Smooth muscle cell (in vitro differentiated cells): ENCODE measurements around the gene NLRP3. TPM values are rescaled to one million over a fixed set of nuclear protein-coding genes. Genes with fewer than 3 reads are reported as not detected.
A peak's percentile ranks its signal among the peaks of the same experiment; 100 is the strongest.

Source experiments
- DNase-seq: peaks from one replicate; lab custom pipeline; 2025; ENCODE audit not compliant: unreplicated experiment; lab: John Stamatoyannopoulos, UW
- H2AFZ ChIP-seq: fragments of 200-600 bp; sonication (generic); 2 replicates; pipeline ENCODE4 v1.6.0; 2016; ENCODE audit warnings: antibody characterized with exemption, low read depth, mild to moderate bottlenecking
- H3F3A ChIP-seq: fragments of 200-600 bp; sonication (generic); 2 replicates; pipeline ENCODE4 v1.6.0; 2017; ENCODE audit warnings: antibody characterized with exemption, low read depth
- H3K27ac ChIP-seq: fragments of 200-600 bp; sonication (generic); 2 replicates; pipeline ENCODE4 v1.5.1; 2016; ENCODE audit warnings: low read depth, mild to moderate bottlenecking
- H3K27me3 ChIP-seq: fragments of 200-600 bp; sonication (generic); 2 replicates; pipeline ENCODE4 v1.6.1; 2016; ENCODE audit warnings: low read depth, mild to moderate bottlenecking
- H3K36me3 ChIP-seq: fragments of 200-600 bp; sonication (generic); 2 replicates; pipeline ENCODE4 v1.5.1; 2016; ENCODE audit warnings: low read depth
- H3K4me1 ChIP-seq: fragments of 200-600 bp; sonication (generic); 2 replicates; pipeline ENCODE4 v1.5.1; 2016; ENCODE audit warnings: low read depth
- H3K4me2 ChIP-seq: fragments of 200-600 bp; sonication (generic); 2 replicates; pipeline ENCODE4 v1.6.0; 2016; ENCODE audit warnings: mild to moderate bottlenecking
- H3K4me3 ChIP-seq: fragments of 200-600 bp; sonication (generic); 2 replicates; pipeline ENCODE4 v1.5.1; 2016; ENCODE audit warnings: mild to moderate bottlenecking
- H3K79me2 ChIP-seq: fragments of 200-600 bp; sonication (generic); 2 replicates; pipeline ENCODE4 v1.6.0; 2016; ENCODE audit warnings: low read depth, mild to moderate bottlenecking
- H3K9ac ChIP-seq: fragments of 200-600 bp; sonication (generic); 2 replicates; pipeline ENCODE4 v1.6.0; 2016; ENCODE audit warnings: low read depth
- H3K9me3 ChIP-seq: fragments of 200-600 bp; sonication (generic); replicated peaks from 2 replicates; pipeline ENCODE4 v1.5.1; 2016; ENCODE audit warnings: low read depth
- H4K20me1 ChIP-seq: fragments of 200-600 bp; sonication (generic); 2 replicates; pipeline ENCODE4 v1.6.0; 2016; ENCODE audit warnings: low read depth
- WGBS: methylation state at CpG from one replicate; pipeline ENCODE4 v1.1.7; 2016; ENCODE audit warnings: low lambda C conversion rate; 5-methylcytosine and 5-hydroxymethylcytosine counted together
- polyA plus RNA-seq: library from polyadenylated mRNA; unstranded; fragments of >200 nt; fragmentation: Nextera tagmentation; extraction: Ambion mirVana; gene quantifications from 2 replicates; pipeline ENCODE4 v1.2.1, GENCODE V29; 2016
- total RNA-seq: library from RNA; depleted of rRNA; stranded (reverse); fragments of >200 nt; gene quantifications from 2 replicates; pipeline ENCODE4 v1.2.3, GENCODE V29; 2014
- TF ChIP-seq, protein P1 (sequence below): fragments of 200-600 bp; sonication (generic); IDR thresholded peaks from 2 replicates; pipeline ENCODE4 v1.5.1; 2017; ENCODE audit warnings: borderline replicate concordance, mild to moderate bottlenecking, antibody characterized with exemption; ENCODE audit not compliant: insufficient read depth, poor library complexity, severe bottlenecking

Gene NLRP3
- total and polyA plus RNA-seq, 2 experiments from 2014 or later, result 0.58 to 1.4 TPM

- no peak overlapping the region for H2AFZ ChIP-seq
- 68% methylated on average over 4 of the region's 4 CpGs for WGBS
Measured at GRCh38 chr1:247387096-247387495, 28.9 kb upstream of the NLRP3 start.

DNA sequence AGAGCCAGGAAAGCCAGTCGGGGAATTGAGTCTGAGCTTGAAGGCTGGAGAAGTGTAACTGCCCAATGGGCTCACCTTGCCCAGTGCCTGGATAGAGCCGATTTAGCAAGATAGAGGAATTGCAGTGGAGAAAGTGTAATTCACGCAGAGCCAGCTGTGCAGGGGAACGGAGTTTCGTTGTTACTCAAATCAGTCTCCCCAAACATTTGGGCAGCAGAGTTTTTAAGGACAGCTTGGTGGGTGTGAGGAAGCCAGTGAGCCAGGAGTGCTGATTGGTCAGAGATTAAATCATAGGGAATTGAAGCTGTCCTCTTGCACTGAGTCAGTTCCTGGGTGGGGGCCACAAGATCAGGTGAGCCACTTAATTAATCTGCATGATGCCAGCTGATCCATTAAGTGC is 28.4 kb upstream of the NLRP3 start:
- no peaks in the 10 kb centered on the region for H3K36me3 ChIP-seq
- 74% methylated on average over 5 of the region's 5 CpGs for WGBS
- no peaks in the 10 kb centered on the region for H3K4me1 ChIP-seq
- DNase-seq, result no peak
- no peaks in the 10 kb centered on the region for H3K27me3 ChIP-seq
- H3K4me3 ChIP-seq, result no peak overlapping the region
- no peak overlapping the region for H3K9ac ChIP-seq
- TF ChIP-seq, protein P1, sequence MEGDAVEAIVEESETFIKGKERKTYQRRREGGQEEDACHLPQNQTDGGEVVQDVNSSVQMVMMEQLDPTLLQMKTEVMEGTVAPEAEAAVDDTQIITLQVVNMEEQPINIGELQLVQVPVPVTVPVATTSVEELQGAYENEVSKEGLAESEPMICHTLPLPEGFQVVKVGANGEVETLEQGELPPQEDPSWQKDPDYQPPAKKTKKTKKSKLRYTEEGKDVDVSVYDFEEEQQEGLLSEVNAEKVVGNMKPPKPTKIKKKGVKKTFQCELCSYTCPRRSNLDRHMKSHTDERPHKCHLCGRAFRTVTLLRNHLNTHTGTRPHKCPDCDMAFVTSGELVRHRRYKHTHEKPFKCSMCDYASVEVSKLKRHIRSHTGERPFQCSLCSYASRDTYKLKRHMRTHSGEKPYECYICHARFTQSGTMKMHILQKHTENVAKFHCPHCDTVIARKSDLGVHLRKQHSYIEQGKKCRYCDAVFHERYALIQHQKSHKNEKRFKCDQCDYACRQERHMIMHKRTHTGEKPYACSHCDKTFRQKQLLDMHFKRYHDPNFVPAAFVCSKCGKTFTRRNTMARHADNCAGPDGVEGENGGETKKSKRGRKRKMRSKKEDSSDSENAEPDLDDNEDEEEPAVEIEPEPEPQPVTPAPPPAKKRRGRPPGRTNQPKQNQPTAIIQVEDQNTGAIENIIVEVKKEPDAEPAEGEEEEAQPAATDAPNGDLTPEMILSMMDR, result no peak
- peak overlapping the region; percentile 55 for H3K27ac ChIP-seq
- no peak overlapping the region for H2AFZ ChIP-seq
- H3K79me2 ChIP-seq, result no peaks in the 10 kb centered on the region
- H4K20me1 ChIP-seq, result no peaks in the 10 kb centered on the region
- no peaks in the 10 kb centered on the region for H3K9me3 ChIP-seq
- H3K4me2 ChIP-seq, result peak overlapping the region; percentile 37
- peaks cover 5% of the 10 kb centered on the region for H3F3A ChIP-seq

More at GRCh38 chr1:247387096-247387495, 28.9 kb upstream of the NLRP3 start:
- Histone ChIP-seq H3K79me2 (no peaks in the 10 kb centered on the region), H3K27me3 (no peaks in the 10 kb centered on the region), H3K36me3 (no peaks in the 10 kb centered on the region), H3K4me1 (no peaks in the 10 kb centered on the region), H3K27ac (peak overlapping the region; percentile 55), H3K9ac (no peak overlapping the region), H3K4me2 (peak overlapping the region; percentile 37), H4K20me1 (no peaks in the 10 kb centered on the region), H3K9me3 (no peaks in the 10 kb centered on the region), H3F3A (peaks cover 5% of the 10 kb centered on the region), H3K4me3 (no peak overlapping the region)
- DNase-seq, result no peak
- TF ChIP-seq, protein P1, result no peak

GRCh38 chr1:247390116-247390791 is 25.7 kb upstream of the NLRP3 start:
- Histone ChIP-seq H3K9ac (no peak overlapping the region), H2AFZ (no peak overlapping the region), H3F3A (peaks cover 5% of the 10 kb centered on the region), H3K4me2 (peak overlapping the region; percentile 72), H3K27ac (no peak overlapping the region), H4K20me1 (no peaks in the 10 kb centered on the region), H3K36me3 (no peaks in the 10 kb centered on the region), H3K4me1 (no peaks in the 10 kb centered on the region), H3K79me2 (no peaks in the 10 kb centered on the region), H3K27me3 (no peaks in the 10 kb centered on the region), H3K4me3 (no peak overlapping the region), H3K9me3 (no peaks in the 10 kb centered on the region)
- DNase-seq, result peak; percentile 35
- TF ChIP-seq, protein P1, result peak; percentile 86
- WGBS, result 35% methylated on average over 13 of the region's 13 CpGs

- H3K4me2 ChIP-seq, result no peak overlapping the region
Measured at GRCh38 chr1:247390996-247391395, 25.0 kb upstream of the NLRP3 start.

More at GRCh38 chr1:247390996-247391395, 25.0 kb upstream of the NLRP3 start:
- H3K79me2 ChIP-seq, result no peaks in the 10 kb centered on the region
- DNase-seq, result no peak
- no peaks in the 10 kb centered on the region for H3K36me3 ChIP-seq
- H4K20me1 ChIP-seq, result no peaks in the 10 kb centered on the region
- TF ChIP-seq, protein P1, result no peak
- no peaks in the 10 kb centered on the region for H3K27me3 ChIP-seq
- WGBS, result 95% methylated on average over 4 of the region's 4 CpGs
- H3K4me1 ChIP-seq, result no peaks in the 10 kb centered on the region
- no peak overlapping the region for H3K27ac ChIP-seq
- H2AFZ ChIP-seq, result no peak overlapping the region
- no peak overlapping the region for H3K4me3 ChIP-seq
- H3K9ac ChIP-seq, result no peak overlapping the region
- peaks cover 5% of the 10 kb centered on the region for H3F3A ChIP-seq
- H3K9me3 ChIP-seq, result no peaks in the 10 kb centered on the region
